NCI-H526 treated with DMSO at 0.1 percent for 48 hours (cell line): ENCODE measurements around the gene FUZ.

Source experiments
- DNase-seq: peaks from one replicate; lab custom pipeline; 2025; lab: John Stamatoyannopoulos, UW

Gene FUZ

GRCh38 chr19:49807058-49807903 lies 5.8 kb downstream of the FUZ start:
- DNase-seq: no peak

- no peak for DNase-seq
These were observed 6.5 kb downstream of the FUZ start for GRCh38 chr19:49806620-49806959.

GRCh38 chr19:49805822-49806619 lies 7.1 kb downstream of the FUZ start:
- DNase-seq: no peak

GRCh38 chr19:49803529-49803856 lies 9.6 kb downstream of the FUZ start:
- no peak for DNase-seq

GRCh38 chr19:49802836-49803528 lies 10.1 kb downstream of the FUZ start:
- no peak for DNase-seq

GRCh38 chr19:49801966-49802661 lies 11.0 kb downstream of the FUZ start:
- no peak for DNase-seq

GRCh38 chr19:49801401-49801888 lies 11.6 kb downstream of the FUZ start:
- DNase-seq: no peak

- DNase-seq: no peak
These were observed 12.3 kb downstream of the FUZ start for GRCh38 chr19:49800771-49801170.

- no peak for DNase-seq
These were observed 13.2 kb downstream of the FUZ start for GRCh38 chr19:49799798-49800376.

- DNase-seq: no peak
These were observed 13.8 kb downstream of the FUZ start for GRCh38 chr19:49799271-49799797.

GRCh38 chr19:49798574-49798973 lies 14.5 kb downstream of the FUZ start:
- no peak for DNase-seq

GRCh38 chr19:49795615-49796014 lies 17.5 kb downstream of the FUZ start:
- DNase-seq: no peak

- DNase-seq: no peak
These were observed 19.6 kb downstream of the FUZ start for GRCh38 chr19:49793561-49793840.

GRCh38 chr19:49792829-49793560 lies 20.1 kb downstream of the FUZ start:
- DNase-seq: no peak

- DNase-seq: no peak
These were observed 21.2 kb downstream of the FUZ start for GRCh38 chr19:49791776-49792445.

- DNase-seq: no peak
These were observed 22.2 kb downstream of the FUZ start for GRCh38 chr19:49790866-49791265.

- no peak for DNase-seq
These were observed 24.2 kb downstream of the FUZ start for GRCh38 chr19:49788857-49789256.

GRCh38 chr19:49787746-49788145 lies 25.3 kb downstream of the FUZ start:
- DNase-seq: no peak

- DNase-seq: no peak
These were observed 26.7 kb downstream of the FUZ start for GRCh38 chr19:49786376-49786820.

GRCh38 chr19:49782515-49782914 lies 30.6 kb downstream of the FUZ start:
- no peak for DNase-seq
